HepG2 (cell line): Measurements from ENCODE around the gene ZDHHC18. TPM values are rescaled to one million over a fixed set of nuclear protein-coding genes. Genes with fewer than 3 reads are reported as not detected.
A peak's percentile ranks its signal among the peaks of the same experiment; 100 is the strongest.

Experiments used
- HNRNPL ChIP-seq: fragments of 200-400 bp; formaldehyde crosslinking; IDR thresholded peaks from 2 replicates; pipeline ENCODE4 v1.6.1; 2017; ENCODE audit warnings: mild to moderate bottlenecking, low read depth, low read length
- IRX3 ChIP-seq: sonication (generic); formaldehyde crosslinking; IDR thresholded peaks from 2 replicates; pipeline ENCODE4 v1.8.1; 2023; ENCODE audit warnings: mild to moderate bottlenecking, low read depth, missing genetic modification reagents, borderline replicate concordance
- NFE2L2 ChIP-seq: fragments of 150-350 bp; IDR thresholded peaks from 2 replicates; pipeline ENCODE4 v1.6.1; 2014; ENCODE audit warnings: low read length
- NFKBIZ ChIP-seq: IDR thresholded peaks from 2 replicates; pipeline ENCODE4 v1.6.1; 2018; ENCODE audit warnings: missing genetic modification reagents, missing compliant biosample characterization
- SETDB1 ChIP-seq: sonication (generic); formaldehyde crosslinking; IDR thresholded peaks from 2 replicates; pipeline ENCODE4 v1.5.1; 2020; ENCODE audit warnings: missing genetic modification reagents, mild to moderate bottlenecking, borderline replicate concordance
- SOX13 ChIP-seq, 3 experiments: fragments of 450-650 bp in 1 of 3; sonication (generic) in 1 of 3; formaldehyde crosslinking in 1 of 3; IDR thresholded peaks in 2 of 3; conservative IDR thresholded peaks in 1 of 3; 2 replicates each; pipeline versions ENCODE4 v1.5.0 to v1.6.1; 2016 to 2020; ENCODE audit warnings: antibody characterized with exemption in 1 of 3, mild to moderate bottlenecking in 1 of 3, missing compliant biosample characterization in 1 of 3, missing genetic modification reagents in 1 of 3, moderate library complexity in 1 of 3
- THAP11 ChIP-seq: IDR thresholded peaks from 2 replicates; pipeline ENCODE4 v1.6.1; 2016; ENCODE audit warnings: missing biosample characterization, missing genetic modification reagents
- ZBTB7B ChIP-seq: sonication (generic); formaldehyde crosslinking; IDR thresholded peaks from 2 replicates; pipeline ENCODE4 v1.4.0; 2020; ENCODE audit warnings: missing genetic modification reagents
- ZNF501 ChIP-seq: sonication (generic); formaldehyde crosslinking; IDR thresholded peaks from 2 replicates; pipeline ENCODE4 v1.5.1; 2020; ENCODE audit warnings: mild to moderate bottlenecking, moderate library complexity, missing genetic modification reagents
- ZNF775 ChIP-seq: sonication (generic); formaldehyde crosslinking; IDR thresholded peaks from 2 replicates; pipeline ENCODE4 v1.4.0; 2020; ENCODE audit warnings: missing genetic modification reagents, mild to moderate bottlenecking, moderate library complexity, borderline replicate concordance
- polyA plus RNA-seq, 8 experiments: library from polyadenylated mRNA; depleted of rRNA in 3 of 8; stranded (reverse) in 7 of 8; unstranded in 1 of 8; fragments of >200 nt; fragmentation: Illumina TruSeq in 4 of 8; extraction: Trizol in 4 of 8; gene quantifications; 2 replicates each; pipeline versions ENCODE4 v1.2.1 to v1.2.3, GENCODE V29; 2011 to 2016; ENCODE audit warnings: low read depth in 4 of 8, missing spikeins in 1 of 8, mixed read lengths in 1 of 8; ENCODE audit not compliant: insufficient read depth in 1 of 8
- total RNA-seq, 5 experiments: library from RNA; depleted of rRNA; stranded (reverse); fragments of >200 nt; fragmentation: Illumina TruSeq; extraction: Trizol; gene quantifications; 2 replicates each; pipeline ENCODE4 v1.2.3, GENCODE V29; 2016; ENCODE audit warnings: low read depth in 1 of 5
- TF ChIP-seq, protein P1 (sequence below): sonication (generic); formaldehyde crosslinking; IDR thresholded peaks from 2 replicates; pipeline ENCODE4 v1.4.0; 2020; ENCODE audit warnings: mild to moderate bottlenecking, missing genetic modification reagents, borderline replicate concordance
- TF ChIP-seq, protein P2 (sequence below): sonication (generic); formaldehyde crosslinking; IDR thresholded peaks from 2 replicates; pipeline ENCODE4 v1.4.0; 2020; ENCODE audit warnings: mild to moderate bottlenecking, low read depth, missing genetic modification reagents
- TF ChIP-seq, protein P3 (sequence below): IDR thresholded peaks from 2 replicates; pipeline ENCODE4 v1.6.1; 2012; ENCODE audit warnings: inconsistent platforms
- TF ChIP-seq, protein P4 (sequence below): sonication (generic); formaldehyde crosslinking; IDR thresholded peaks from 2 replicates; pipeline ENCODE4 v1.5.1; 2020; ENCODE audit warnings: mild to moderate bottlenecking, missing genetic modification reagents, moderate library complexity
- TF ChIP-seq, protein P5 (sequence below): IDR thresholded peaks from 2 replicates; pipeline ENCODE4 v1.6.1; 2018; ENCODE audit warnings: missing genetic modification reagents, mild to moderate bottlenecking, missing compliant biosample characterization

ZDHHC18 gene
- total and polyA plus RNA-seq, 2 of the 13 experiments (the other 11 are each of a cell fraction or from before 2014, with no cell fraction given), result 13.2 to 35.3 TPM

DNA sequence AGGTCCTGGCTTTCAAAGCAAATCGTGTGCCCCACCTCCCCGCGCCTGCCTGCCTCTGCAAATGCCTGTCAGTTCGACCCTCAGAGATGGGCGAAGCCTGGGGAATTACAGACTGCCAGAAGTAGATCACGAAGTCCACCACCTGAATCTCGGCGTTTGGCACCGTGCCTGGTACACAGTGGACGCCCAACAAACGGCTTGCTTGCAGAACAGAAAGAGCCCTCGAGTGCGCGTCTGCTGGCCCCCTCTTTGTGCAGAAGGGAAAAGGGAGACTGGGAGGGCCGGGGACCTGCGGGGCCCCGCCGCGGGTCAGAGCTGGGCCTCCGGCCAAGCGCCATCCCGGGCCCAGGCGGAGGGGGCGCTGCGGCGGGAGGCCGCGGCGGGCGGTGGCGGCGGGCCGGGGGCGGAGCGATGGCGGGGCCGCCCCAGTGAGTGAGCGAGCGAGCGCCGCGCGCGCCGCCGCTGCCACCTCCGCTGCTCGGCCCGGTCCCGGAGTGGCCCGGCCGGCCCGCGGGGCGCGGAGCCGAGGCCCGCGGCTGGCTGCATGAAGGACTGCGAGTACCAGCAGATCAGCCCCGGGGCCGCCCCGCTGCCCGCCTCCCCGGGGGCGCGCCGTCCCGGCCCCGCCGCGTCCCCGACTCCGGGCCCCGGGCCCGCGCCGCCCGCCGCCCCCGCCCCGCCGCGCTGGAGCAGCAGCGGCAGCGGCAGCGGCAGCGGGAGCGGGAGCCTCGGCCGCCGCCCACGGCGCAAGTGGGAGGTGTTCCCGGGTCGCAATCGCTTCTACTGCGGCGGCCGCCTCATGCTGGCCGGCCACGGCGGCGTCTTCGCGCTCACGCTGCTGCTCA lies at the start of gene ZDHHC18 (continued):
- TF ChIP-seq, protein P1, sequence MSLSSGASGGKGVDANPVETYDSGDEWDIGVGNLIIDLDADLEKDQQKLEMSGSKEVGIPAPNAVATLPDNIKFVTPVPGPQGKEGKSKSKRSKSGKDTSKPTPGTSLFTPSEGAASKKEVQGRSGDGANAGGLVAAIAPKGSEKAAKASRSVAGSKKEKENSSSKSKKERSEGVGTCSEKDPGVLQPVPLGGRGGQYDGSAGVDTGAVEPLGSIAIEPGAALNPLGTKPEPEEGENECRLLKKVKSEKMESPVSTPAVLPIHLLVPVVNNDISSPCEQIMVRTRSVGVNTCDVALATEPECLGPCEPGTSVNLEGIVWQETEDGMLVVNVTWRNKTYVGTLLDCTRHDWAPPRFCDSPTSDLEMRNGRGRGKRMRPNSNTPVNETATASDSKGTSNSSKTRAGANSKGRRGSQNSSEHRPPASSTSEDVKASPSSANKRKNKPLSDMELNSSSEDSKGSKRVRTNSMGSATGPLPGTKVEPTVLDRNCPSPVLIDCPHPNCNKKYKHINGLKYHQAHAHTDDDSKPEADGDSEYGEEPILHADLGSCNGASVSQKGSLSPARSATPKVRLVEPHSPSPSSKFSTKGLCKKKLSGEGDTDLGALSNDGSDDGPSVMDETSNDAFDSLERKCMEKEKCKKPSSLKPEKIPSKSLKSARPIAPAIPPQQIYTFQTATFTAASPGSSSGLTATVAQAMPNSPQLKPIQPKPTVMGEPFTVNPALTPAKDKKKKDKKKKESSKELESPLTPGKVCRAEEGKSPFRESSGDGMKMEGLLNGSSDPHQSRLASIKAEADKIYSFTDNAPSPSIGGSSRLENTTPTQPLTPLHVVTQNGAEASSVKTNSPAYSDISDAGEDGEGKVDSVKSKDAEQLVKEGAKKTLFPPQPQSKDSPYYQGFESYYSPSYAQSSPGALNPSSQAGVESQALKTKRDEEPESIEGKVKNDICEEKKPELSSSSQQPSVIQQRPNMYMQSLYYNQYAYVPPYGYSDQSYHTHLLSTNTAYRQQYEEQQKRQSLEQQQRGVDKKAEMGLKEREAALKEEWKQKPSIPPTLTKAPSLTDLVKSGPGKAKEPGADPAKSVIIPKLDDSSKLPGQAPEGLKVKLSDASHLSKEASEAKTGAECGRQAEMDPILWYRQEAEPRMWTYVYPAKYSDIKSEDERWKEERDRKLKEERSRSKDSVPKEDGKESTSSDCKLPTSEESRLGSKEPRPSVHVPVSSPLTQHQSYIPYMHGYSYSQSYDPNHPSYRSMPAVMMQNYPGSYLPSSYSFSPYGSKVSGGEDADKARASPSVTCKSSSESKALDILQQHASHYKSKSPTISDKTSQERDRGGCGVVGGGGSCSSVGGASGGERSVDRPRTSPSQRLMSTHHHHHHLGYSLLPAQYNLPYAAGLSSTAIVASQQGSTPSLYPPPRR (CRISPR knock-in tag), result no peak
- TF ChIP-seq, protein P2, sequence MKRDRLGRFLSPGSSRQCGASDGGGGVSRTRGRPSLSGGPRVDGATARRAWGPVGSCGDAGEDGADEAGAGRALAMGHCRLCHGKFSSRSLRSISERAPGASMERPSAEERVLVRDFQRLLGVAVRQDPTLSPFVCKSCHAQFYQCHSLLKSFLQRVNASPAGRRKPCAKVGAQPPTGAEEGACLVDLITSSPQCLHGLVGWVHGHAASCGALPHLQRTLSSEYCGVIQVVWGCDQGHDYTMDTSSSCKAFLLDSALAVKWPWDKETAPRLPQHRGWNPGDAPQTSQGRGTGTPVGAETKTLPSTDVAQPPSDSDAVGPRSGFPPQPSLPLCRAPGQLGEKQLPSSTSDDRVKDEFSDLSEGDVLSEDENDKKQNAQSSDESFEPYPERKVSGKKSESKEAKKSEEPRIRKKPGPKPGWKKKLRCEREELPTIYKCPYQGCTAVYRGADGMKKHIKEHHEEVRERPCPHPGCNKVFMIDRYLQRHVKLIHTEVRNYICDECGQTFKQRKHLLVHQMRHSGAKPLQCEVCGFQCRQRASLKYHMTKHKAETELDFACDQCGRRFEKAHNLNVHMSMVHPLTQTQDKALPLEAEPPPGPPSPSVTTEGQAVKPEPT, result no peak
- TF ChIP-seq, protein P3, sequence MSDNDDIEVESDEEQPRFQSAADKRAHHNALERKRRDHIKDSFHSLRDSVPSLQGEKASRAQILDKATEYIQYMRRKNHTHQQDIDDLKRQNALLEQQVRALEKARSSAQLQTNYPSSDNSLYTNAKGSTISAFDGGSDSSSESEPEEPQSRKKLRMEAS, result peak; percentile 29; the same call in 1 of the 2 replicates
- no peak for TF ChIP-seq ZNF775 (CRISPR knock-in tag)
- TF ChIP-seq SOX13 (IDR thresholded peaks at IDR 0.05), result no peak
- no peak for TF ChIP-seq SOX13 (CRISPR knock-in tag; conservative IDR thresholded peaks at IDR 0.05 in 1 of 2, IDR thresholded peaks at IDR 0.05 in 1 of 2)
- TF ChIP-seq, protein P4, sequence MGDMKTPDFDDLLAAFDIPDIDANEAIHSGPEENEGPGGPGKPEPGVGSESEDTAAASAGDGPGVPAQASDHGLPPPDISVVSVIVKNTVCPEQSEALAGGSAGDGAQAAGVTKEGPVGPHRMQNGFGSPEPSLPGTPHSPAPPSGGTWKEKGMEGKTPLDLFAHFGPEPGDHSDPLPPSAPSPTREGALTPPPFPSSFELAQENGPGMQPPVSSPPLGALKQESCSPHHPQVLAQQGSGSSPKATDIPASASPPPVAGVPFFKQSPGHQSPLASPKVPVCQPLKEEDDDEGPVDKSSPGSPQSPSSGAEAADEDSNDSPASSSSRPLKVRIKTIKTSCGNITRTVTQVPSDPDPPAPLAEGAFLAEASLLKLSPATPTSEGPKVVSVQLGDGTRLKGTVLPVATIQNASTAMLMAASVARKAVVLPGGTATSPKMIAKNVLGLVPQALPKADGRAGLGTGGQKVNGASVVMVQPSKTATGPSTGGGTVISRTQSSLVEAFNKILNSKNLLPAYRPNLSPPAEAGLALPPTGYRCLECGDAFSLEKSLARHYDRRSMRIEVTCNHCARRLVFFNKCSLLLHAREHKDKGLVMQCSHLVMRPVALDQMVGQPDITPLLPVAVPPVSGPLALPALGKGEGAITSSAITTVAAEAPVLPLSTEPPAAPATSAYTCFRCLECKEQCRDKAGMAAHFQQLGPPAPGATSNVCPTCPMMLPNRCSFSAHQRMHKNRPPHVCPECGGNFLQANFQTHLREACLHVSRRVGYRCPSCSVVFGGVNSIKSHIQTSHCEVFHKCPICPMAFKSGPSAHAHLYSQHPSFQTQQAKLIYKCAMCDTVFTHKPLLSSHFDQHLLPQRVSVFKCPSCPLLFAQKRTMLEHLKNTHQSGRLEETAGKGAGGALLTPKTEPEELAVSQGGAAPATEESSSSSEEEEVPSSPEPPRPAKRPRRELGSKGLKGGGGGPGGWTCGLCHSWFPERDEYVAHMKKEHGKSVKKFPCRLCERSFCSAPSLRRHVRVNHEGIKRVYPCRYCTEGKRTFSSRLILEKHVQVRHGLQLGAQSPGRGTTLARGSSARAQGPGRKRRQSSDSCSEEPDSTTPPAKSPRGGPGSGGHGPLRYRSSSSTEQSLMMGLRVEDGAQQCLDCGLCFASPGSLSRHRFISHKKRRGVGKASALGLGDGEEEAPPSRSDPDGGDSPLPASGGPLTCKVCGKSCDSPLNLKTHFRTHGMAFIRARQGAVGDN (CRISPR knock-in tag), result peak; percentile 84
- no peak for TF ChIP-seq SETDB1 (CRISPR knock-in tag)
- peak; percentile 55; the same call in 1 of the 2 replicates for TF ChIP-seq IRX3 (CRISPR knock-in tag)
- TF ChIP-seq HNRNPL, result peak; percentile 66; the same call in 1 of the 2 replicates
- TF ChIP-seq, protein P5, sequence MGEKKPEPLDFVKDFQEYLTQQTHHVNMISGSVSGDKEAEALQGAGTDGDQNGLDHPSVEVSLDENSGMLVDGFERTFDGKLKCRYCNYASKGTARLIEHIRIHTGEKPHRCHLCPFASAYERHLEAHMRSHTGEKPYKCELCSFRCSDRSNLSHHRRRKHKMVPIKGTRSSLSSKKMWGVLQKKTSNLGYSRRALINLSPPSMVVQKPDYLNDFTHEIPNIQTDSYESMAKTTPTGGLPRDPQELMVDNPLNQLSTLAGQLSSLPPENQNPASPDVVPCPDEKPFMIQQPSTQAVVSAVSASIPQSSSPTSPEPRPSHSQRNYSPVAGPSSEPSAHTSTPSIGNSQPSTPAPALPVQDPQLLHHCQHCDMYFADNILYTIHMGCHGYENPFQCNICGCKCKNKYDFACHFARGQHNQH (CRISPR knock-in tag), result 0 out of 2 replicates have a peak, but pooled peaks have one; percentile 32
- TF ChIP-seq ZNF501 (CRISPR knock-in tag), result 0 out of 2 replicates have a peak, but pooled peaks have one; percentile 20
- TF ChIP-seq THAP11 (CRISPR knock-in tag), result no peak
- no peak for TF ChIP-seq NFKBIZ (CRISPR knock-in tag)
- TF ChIP-seq NFE2L2, result no peak
- 0 out of 2 replicates have a peak, but pooled peaks have one; percentile 44 for TF ChIP-seq ZBTB7B (CRISPR knock-in tag)
